Esophagus muscularis mucosa (tissue), 4 donors: Measurements from ENCODE around the gene HARS2. TPM values are rescaled to one million over a fixed set of nuclear protein-coding genes. Genes with fewer than 3 reads are reported as not detected.

Source experiments
- small RNA-seq, 3 donors: library from RNA; depleted of rRNA; stranded (forward); fragments of <200 nt; gene quantifications; one replicate each; pipeline ENCODE3, GENCODE V24; 2016
- total RNA-seq, 4 donors: library from RNA; depleted of rRNA; stranded (reverse); fragments of >200 nt; gene quantifications; one replicate each; pipeline versions ENCODE4 v1.1.0 to v1.2.1, GENCODE V29; 2016

The HARS2 gene
- total RNA-seq, 4 donors from 2014 or later, result 19.1 to 22.2 (median 19.2) TPM

Small RNAs within 50 kb of the gene (small RNA-seq; reads per million reads assigned to genes)
- gene VTRNA1-1 (64.3 to 184 (median 97.4) reads per million in 3 donors), gene VTRNA1-2 (0.17 to 1.7 (median 0.19) reads per million in 3 donors), gene VTRNA1-3 (0 to 0.74 (median 0.17) reads per million in 3 donors)

Other genes starting within 250 kb of the HARS2 start
- 10 to 100 TPM in 1 of 4 donors, 1 to 10 TPM in 3; 7.8 to 25.3 (median 9.2) TPM for gene EIF4EBP3, start 143.8 kb upstream of the HARS2 start, total RNA-seq
- 10 to 100 TPM; 17.4 to 29.2 (median 24.7) TPM for gene SRA1, start 134.0 kb upstream of the HARS2 start, total RNA-seq
- 10 to 100 TPM in 3 of 4 donors, 1 to 10 TPM in 1; 6.8 to 12.5 (median 11.8) TPM for gene APBB3, start 126.9 kb upstream of the HARS2 start, total RNA-seq
- gene SLC35A4, start 126.6 kb upstream of the HARS2 start, total RNA-seq, result 10 to 100 TPM; 27.8 to 45.1 (median 36.6) TPM
- 100 to 1,000 TPM in 1 of 4 donors, 10 to 100 TPM in 3; 34.9 to 125 (median 56.1) TPM for gene CD14, start 58.3 kb upstream of the HARS2 start, total RNA-seq
- 10 to 100 TPM; 14.0 to 41.4 (median 22.2) TPM for gene TMCO6, start 52.0 kb upstream of the HARS2 start, total RNA-seq
- 10 to 100 TPM; 52.3 to 63.3 (median 57.4) TPM for gene NDUFA2, start 43.8 kb upstream of the HARS2 start, total RNA-seq
- 100 to 1,000 TPM in 3 of 4 donors, 10 to 100 TPM in 1; 98.7 to 159 (median 148) TPM for gene IK, start 43.6 kb upstream of the HARS2 start, total RNA-seq
- gene WDR55, start 26.6 kb upstream of the HARS2 start, total RNA-seq, result 10 to 100 TPM; 17.7 to 23.8 (median 20.6) TPM
- gene DND1, start 17.9 kb upstream of the HARS2 start, total RNA-seq, result under 1 TPM in 3 of 4 donors, not detected in 1; 0.46 to 0.83 (median 0.66) TPM
- 10 to 100 TPM; 45.7 to 68.7 (median 59.9) TPM for gene HARS1, start 85 bp upstream of the HARS2 start, total RNA-seq
- gene ZMAT2, start 9.0 kb downstream of the HARS2 start, total RNA-seq, result 10 to 100 TPM; 30.8 to 45.1 (median 38.0) TPM
- not detected for gene PCDHA1, start 94.7 kb downstream of the HARS2 start, total RNA-seq
- gene PCDHA2, start 103.4 kb downstream of the HARS2 start, total RNA-seq, result under 1 TPM in 3 of 4 donors, not detected in 1; 0.13 to 0.42 (median 0.34) TPM
- gene PCDHA3, start 109.6 kb downstream of the HARS2 start, total RNA-seq, result 1 to 10 TPM in 3 of 4 donors, under 1 TPM in 1; 0.17 to 1.9 (median 1.2) TPM
- 1 to 10 TPM in 1 of 4 donors, under 1 TPM in 3; 0.45 to 1.1 (median 0.66) TPM for gene PCDHA4, start 115.6 kb downstream of the HARS2 start, total RNA-seq
- under 1 TPM; 0.17 to 0.69 (median 0.30) TPM for gene PCDHA5, start 130.2 kb downstream of the HARS2 start, total RNA-seq
- gene PCDHA6, start 136.5 kb downstream of the HARS2 start, total RNA-seq, result under 1 TPM; 0.33 to 0.97 (median 0.76) TPM
- gene PCDHA7, start 142.8 kb downstream of the HARS2 start, total RNA-seq, result 1 to 10 TPM in 1 of 4 donors, under 1 TPM in 3; 0.17 to 1.0 (median 0.37) TPM
- under 1 TPM in 2 of 4 donors, not detected in 2; 0.29 to 0.83 TPM for gene PCDHA8, start 149.7 kb downstream of the HARS2 start, total RNA-seq
- gene PCDHA9, start 156.9 kb downstream of the HARS2 start, total RNA-seq, result under 1 TPM; under 0.01 to 0.42 (median 0.15) TPM
- 1 to 10 TPM in 2 of 4 donors, under 1 TPM in 2; 0.33 to 1.6 (median 1.0) TPM for gene PCDHA10, start 164.4 kb downstream of the HARS2 start, total RNA-seq
- under 1 TPM; 0.17 to 0.69 (median 0.34) TPM for gene PCDHA11, start 177.5 kb downstream of the HARS2 start, total RNA-seq
- gene PCDHA12, start 183.9 kb downstream of the HARS2 start, total RNA-seq, result 1 to 10 TPM in 3 of 4 donors, under 1 TPM in 1; 0.66 to 4.8 (median 2.5) TPM
- gene PCDHA13, start 190.7 kb downstream of the HARS2 start, total RNA-seq, result 1 to 10 TPM in 1 of 4 donors, under 1 TPM in 3; 0.39 to 2.1 (median 0.76) TPM
- 1 to 10 TPM; 1.7 to 5.4 (median 4.4) TPM for gene PCDHAC1, start 234.8 kb downstream of the HARS2 start, total RNA-seq